ENCODE results near the gene ROCK2.

GRCh38 chr2:11267931-11268330, 76.5 kb downstream of the ROCK2 start:
- TF ChIP-seq, protein P1, sequence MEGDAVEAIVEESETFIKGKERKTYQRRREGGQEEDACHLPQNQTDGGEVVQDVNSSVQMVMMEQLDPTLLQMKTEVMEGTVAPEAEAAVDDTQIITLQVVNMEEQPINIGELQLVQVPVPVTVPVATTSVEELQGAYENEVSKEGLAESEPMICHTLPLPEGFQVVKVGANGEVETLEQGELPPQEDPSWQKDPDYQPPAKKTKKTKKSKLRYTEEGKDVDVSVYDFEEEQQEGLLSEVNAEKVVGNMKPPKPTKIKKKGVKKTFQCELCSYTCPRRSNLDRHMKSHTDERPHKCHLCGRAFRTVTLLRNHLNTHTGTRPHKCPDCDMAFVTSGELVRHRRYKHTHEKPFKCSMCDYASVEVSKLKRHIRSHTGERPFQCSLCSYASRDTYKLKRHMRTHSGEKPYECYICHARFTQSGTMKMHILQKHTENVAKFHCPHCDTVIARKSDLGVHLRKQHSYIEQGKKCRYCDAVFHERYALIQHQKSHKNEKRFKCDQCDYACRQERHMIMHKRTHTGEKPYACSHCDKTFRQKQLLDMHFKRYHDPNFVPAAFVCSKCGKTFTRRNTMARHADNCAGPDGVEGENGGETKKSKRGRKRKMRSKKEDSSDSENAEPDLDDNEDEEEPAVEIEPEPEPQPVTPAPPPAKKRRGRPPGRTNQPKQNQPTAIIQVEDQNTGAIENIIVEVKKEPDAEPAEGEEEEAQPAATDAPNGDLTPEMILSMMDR (IDR thresholded peaks at IDR 0.05), result no peak
- TF ChIP-seq POLR2A (IDR thresholded peaks at IDR 0.05), result no peak
